Liver (tissue), 3 donors: ENCODE measurements around the gene ROPN1.
"Not testable (repeated sequence)": the region's sequence is repeated elsewhere in the genome, so short reads cannot be mapped to it uniquely, and the experiment has no call there.

ENCODE experiments used
- RAD21 ChIP-seq, 2 donors: IDR thresholded peaks; 2 replicates each; pipeline ENCODE4 v1.6.1; 2016; ENCODE audit warnings: antibody characterized with exemption in 2 of 2, mild to moderate bottlenecking in 2 of 2
- TF ChIP-seq, protein P1 (sequence below): fragments of 150-350 bp; IDR thresholded peaks from 2 replicates; pipeline ENCODE4 v1.5.1; 2017; ENCODE audit warnings: improper control_type of control experiment, low read depth, low read length; ENCODE audit not compliant: missing input control
- donor health status: healthy.
- donor health status: healthy.

DNA sequence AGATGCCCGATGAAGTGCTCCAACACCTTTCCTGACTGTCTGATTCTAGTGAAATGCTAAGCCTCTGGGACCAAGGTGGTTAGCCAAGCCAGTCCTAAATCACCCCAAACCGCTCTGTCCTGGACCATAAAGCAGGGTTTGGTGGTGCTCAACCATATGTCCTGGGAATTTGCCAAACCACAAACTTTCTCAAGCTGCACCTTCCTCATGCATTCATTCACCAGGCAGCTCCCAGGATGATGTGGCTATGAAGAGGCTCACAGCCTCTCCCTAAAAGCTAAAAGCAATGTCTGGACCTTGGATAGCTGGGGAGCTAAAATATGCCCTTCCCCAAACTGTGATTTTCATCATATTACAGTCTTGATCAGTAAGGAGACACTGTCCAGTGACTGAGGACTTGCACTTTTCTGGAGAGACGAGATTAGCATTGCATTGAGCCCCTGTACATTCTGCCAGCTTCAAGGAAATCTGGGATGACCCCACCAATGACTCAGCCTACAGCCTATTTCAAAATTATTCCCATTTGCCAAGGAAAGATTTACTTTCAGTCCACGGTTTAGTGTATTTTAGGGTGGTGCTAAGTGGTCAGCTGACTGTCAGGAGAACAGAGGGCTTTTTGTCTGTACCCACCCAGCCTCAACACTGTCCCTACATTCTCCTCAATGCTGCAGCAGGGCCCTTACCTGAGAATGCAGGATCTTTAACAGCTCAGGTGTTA, 15.6 kb downstream of the ROPN1 start:
- not testable (repeated sequence) for TF ChIP-seq RAD21 (IDR thresholded peaks at IDR 0.05)
- TF ChIP-seq, protein P1, sequence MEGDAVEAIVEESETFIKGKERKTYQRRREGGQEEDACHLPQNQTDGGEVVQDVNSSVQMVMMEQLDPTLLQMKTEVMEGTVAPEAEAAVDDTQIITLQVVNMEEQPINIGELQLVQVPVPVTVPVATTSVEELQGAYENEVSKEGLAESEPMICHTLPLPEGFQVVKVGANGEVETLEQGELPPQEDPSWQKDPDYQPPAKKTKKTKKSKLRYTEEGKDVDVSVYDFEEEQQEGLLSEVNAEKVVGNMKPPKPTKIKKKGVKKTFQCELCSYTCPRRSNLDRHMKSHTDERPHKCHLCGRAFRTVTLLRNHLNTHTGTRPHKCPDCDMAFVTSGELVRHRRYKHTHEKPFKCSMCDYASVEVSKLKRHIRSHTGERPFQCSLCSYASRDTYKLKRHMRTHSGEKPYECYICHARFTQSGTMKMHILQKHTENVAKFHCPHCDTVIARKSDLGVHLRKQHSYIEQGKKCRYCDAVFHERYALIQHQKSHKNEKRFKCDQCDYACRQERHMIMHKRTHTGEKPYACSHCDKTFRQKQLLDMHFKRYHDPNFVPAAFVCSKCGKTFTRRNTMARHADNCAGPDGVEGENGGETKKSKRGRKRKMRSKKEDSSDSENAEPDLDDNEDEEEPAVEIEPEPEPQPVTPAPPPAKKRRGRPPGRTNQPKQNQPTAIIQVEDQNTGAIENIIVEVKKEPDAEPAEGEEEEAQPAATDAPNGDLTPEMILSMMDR: not testable (repeated sequence)
